HG03139 (cell line): ENCODE measurements around the gene MAMDC2.
"Not testable (repeated sequence)": the region's sequence is repeated elsewhere in the genome, so short reads cannot be mapped to it uniquely, and the experiment has no call there.

Source experiments
- ATAC-seq: cut with Tn5 transposase; IDR thresholded peaks from one replicate; pipeline ENCODE4 v1.9.1; 2021; ENCODE audit not compliant: unreplicated experiment

MAMDC2 gene

DNA sequence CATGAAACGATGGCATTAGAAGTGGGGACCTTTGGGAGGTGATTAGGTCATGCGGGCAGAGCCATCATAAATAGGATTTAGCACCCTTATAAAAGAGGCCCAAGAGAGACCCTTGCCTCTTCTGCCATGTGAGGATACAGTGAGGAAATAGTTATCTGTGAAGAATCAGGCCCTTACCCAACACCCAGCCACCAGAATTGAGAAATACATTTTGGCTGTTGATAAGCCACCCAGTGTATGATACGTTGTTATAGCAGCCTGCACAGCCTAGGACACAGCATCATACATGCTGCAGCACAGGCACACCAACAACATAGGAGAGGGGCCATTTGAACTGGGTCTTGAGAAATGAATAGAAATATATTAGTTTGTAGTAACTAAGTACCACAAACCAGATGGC, 8.0 kb upstream of the MAMDC2 start:
- no peak for ATAC-seq

DNA sequence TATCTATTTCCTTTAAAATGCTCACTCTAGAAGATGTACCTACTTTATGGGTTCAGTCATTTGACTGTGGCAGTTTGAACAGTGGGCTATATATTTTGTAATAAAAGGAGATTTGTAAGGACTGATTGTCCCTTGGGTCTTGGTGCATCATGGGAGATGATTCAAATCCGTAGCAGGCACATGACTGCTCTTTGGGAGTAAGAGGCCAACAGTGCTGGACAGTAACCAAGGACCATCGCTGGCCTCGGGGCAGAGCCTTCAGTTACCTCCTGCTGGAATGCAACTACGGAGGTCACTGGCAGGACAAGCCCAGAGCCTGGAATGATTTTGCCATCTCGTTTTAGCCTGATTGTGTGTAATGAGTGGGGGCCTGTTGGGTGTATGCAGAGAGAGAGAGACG, 7.0 kb upstream of the MAMDC2 start:
- no peak for ATAC-seq

DNA sequence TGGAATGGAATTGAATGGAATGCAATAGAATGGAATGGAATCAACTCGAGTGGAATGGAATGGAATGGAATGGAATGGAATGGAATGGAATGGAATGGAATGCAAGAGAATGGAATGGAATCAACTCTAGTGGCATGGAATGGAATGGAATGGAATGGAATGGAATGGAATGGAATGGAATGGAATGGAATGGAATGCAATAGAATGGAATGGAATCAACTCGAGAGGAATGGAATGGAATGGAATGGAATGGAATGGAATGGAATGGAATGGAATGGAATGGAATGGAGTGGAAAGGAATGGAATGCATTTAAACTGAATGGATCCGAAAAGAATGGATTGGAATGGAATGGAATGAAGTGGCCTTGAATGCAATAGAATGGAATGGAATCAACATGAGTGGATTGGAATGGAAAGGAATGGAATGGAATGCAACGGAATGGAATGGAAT, 5.5 kb upstream of the MAMDC2 start:
- ATAC-seq: not testable (repeated sequence)

DNA sequence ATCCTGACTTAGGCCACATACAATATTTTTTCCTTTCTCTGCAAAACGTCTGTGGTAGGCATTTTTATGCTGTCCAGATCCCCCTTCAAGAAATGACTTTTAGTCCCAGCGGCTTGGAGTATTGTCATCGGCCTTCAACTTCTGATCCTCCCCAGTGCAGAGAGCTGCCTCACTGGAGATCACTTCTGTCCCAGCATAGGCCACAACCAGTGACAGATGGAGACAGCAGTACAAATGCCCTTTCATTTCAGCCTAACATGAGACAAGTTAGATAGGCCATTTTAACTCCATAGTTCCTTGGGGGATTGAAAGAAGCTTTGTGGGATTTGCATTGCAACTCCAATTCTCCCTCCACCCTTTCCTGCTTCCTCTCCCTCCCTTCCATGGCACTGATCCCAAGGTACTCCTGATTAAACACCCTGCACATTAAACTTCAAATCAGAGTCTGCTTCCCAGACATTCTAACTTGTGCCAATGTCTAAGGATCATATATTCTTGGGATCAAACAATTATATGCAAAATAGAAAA, 3.2 kb upstream of the MAMDC2 start:
- no peak for ATAC-seq

GRCh38 chr9:70042461-70043215, 1.0 kb upstream of the MAMDC2 start:
- ATAC-seq: no peak

DNA sequence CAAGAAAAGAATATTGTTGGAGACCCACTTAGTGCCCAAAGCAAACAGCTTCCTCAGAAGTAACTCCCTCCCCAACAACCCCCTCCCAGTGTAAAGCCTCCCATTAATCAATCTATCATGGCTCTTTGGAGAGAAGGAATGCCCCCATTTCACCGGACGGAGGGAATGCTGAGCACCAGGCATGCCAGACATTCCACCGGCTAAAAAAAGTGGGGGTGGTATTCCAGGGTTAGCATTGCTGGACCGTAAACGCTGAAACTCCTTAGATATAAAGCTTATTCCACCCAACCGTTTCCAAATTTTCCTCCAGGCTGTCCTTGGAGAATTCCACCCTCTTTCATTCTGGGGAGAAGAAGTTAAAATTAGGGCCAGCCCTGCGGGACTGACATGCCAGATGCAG, 363 bp upstream of the MAMDC2 start:
- ATAC-seq: no peak

GRCh38 chr9:70044490-70045307, 1.1 kb downstream of the MAMDC2 start:
- no peak for ATAC-seq

GRCh38 chr9:70045452-70045851, 1.8 kb downstream of the MAMDC2 start:
- ATAC-seq: no peak

GRCh38 chr9:70046274-70047070, 2.8 kb downstream of the MAMDC2 start:
- no peak for ATAC-seq

- no peak for ATAC-seq
These were observed 5.6 kb downstream of the MAMDC2 start for GRCh38 chr9:70049236-70049635.

DNA sequence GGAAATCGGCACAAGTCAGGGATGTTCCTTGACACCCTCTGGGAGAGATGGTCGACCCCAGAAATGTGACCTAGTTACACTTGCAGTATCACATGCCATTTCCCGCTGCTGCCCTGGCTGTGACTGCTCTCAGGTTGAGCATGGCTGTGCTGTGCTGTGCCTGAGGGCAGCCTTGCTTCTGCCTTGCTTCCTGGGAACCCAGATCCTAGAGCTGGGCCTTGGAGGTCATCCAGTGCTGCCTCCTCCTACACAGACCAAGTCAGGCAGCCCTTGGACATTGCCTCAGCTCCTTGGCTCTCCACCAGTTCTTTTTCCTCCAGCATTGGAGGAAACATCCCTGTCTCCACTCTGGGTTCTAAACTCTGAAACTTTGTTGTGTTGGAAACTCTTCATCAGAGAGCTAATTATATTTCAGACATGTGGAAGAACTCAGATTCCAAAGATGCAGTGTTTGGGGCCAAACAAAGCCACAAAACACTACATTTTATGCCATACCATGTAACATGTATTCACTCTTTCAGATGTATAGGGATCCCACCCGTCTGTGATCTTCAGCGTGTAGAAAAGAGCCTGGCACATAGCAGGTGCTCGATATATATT, 6.1 kb downstream of the MAMDC2 start:
- no peak for ATAC-seq

DNA sequence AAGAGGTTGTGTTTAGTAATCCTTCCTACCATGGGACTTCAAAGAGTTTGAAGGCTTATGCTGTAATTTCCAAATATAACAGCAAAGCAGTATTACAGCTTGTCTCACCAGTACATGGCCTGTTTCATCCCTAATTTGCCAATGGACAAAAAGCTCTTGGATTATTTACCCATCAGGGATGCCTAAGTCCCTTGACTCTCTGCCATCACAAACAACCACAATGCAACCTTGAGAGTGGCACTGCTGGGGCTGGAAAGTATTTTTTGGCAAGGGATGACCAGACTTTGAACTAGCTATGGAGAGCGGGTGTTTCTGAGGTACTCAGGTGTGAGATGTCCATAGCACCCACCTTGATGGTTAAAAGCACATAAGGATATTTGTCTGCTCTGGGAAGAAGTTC, 9.1 kb downstream of the MAMDC2 start:
- no peak for ATAC-seq

- ATAC-seq: no peak
These were observed 10.2 kb downstream of the MAMDC2 start for GRCh38 chr9:70053864-70054263.

- ATAC-seq: no peak
These were observed 10.9 kb downstream of the MAMDC2 start for GRCh38 chr9:70054521-70054920.

DNA sequence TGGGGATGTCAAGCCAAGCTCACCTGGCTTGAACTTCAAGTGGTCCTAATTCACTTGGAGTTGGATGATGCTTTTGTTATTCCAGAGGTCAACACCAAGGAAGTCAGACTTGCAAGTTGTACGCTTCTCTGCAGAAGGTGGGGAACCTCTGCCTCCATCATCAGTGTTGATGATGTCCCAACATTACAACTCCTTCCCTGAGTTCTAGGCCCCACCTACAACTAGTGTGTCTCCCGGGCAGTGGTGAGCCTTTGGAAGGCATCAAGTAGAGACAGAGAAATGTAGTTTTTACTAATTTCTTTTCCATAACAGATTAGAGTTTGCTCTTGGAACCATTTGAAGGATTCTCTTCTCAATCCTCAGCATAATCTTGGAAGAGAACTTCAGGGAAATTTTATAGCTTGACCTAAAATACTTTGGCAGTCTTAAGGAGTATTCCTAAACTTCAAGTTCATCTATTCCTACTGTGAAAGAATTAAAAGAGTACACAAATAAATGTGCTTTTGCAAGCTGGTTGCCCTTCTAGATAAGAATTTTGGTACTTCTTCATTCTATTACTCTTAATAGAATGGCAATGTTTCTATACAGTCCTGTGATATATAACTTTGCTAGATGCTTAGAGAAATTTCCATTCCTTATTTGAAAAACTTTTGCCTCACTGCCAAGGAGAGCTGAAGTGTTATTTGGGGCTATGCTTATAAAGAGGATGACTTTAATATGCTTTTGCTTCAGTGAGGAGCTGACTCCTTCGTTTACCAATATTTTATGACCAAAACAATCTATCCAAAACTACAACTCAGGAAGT, 12.0 kb downstream of the MAMDC2 start:
- ATAC-seq: no peak

DNA sequence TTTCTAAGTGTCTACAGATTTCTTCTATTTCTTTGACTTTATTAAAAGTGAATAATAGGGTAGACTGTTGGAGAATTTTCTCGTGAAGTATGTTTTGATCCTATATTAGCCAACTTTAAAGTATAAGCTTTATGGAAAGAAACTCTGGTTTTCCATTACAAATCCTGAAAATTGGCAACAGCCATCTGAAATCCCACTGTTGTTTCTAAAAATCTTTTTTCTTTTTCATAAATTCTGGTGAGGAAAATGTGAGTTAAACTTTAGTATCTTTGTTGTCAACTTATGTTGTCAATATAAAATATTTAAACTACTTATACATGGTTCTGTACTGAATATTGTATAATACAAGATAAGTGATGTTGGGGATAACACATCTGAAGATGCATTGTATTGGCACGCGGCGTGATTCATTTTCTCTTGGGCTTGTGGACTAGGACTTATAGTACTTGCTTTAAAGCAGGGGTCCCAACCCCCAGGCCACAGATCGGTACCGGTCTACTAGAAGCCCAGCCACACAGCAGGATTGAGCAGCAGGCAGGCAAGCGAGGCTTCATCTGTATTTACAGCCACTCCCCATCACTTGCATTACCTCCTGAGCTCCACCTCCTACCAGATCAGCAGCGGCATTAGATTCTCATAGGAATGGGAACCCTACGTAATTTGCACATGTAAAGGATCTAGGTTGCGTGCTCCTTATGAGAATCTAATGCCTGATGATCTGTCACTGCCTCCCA, 12.7 kb downstream of the MAMDC2 start:
- no peak for ATAC-seq

DNA sequence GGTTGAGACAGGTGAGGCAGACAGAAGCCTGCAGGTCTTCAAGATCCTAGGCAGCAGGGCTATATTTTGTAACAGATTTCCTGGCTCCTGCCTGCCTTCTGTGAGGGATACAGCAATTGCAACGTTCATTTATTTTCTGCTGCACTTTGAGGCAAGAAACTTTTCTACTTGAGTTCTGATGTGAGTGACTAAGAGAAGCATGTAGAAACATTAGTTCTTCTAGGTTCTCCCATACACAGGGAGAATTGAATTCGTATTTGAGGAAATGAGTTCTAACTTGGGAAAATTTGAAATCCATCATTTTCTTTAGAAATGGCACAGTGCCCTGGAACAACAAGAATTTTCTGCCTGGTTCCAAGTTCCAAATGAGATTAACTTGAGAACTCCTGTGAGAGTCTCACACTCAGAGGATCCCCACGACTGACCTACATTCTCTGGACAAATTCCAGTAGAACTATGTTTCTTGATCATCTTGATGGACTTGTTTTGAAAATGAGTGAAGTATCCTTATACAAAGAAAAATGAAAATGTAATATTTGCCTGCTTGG, 15.0 kb downstream of the MAMDC2 start:
- no peak for ATAC-seq

DNA sequence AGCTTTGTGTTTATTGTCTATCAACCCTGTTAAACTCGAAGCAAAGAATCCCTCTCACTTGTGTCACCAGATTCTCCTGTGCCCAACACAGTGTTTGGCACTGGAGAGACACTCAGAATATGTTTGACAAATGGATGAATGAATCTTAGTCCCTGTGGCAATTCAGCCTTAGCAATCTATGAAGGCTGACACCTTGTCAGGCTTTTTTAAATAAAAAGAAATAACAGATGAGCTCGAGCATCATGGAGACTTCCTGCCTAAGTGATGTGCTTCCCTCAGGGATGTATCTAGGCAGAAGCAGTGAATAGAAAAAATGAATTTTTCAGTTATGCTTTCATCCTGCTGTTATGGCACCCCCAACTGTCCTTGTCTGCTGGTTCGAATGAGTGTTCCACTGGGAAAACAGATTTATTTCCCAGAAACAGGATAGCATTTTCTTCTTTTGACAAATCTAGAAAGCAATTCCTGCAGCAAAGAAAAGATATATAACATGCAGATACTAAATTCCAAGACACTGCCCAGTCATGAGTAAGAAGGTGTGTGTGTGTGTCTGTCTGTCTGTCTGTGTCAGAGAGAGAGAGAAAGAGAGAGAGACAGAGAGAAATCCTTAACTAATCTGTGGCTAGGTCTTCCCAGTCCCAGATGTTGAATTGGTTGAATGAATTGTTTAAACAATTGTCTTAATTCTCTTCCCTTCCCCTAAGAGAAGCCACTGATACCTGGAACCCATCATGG, 16.7 kb downstream of the MAMDC2 start:
- no peak for ATAC-seq
